ENCODE results near the gene HOXA13. TPM values are rescaled to one million over a fixed set of nuclear protein-coding genes. Genes with fewer than 3 reads are reported as not detected.

The HOXA13 gene
- total RNA-seq, 2 experiments from 2014 or later: 0.32 to 0.54 TPM

DNA sequence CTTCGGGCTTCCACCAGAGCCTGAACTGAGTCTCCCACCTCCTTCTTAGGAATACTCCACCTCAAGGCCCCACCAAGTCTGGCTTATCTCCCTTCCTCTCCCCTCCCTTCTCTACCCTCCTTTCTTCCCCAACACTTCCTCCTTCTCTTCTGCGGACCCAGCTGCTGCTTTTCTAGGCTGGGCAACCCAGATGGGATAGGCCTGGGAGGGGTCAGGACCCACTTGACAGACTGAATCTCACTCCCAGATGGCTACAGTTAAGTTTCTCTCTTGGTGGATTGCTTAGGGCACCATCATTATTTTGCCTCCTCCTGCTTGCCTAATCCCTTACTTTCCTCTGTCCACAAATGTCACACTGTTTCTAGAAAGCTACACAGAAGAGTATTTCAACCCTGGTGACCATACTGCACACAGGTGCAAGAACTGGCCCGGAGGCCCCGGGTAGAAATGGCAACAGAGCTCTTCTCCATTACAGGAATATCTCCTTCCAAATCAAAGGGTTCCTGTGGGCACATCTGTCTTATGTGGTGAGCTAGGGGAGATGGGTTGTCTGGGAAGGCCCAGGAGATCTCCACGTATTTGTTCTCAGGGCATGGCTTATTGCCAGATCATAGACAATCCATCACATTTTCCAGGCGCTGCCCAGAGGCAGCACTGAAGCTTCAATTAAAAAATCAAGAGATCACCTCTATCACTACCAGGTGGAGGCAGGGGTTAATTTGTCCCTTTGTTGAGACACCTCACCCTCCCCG lies 9.7 kb downstream of the HOXA13 start:
- Histone ChIP-seq H3K4me3 (ENCODE audit: low read depth, low read length, poor library complexity, severe bottlenecking) (no peak overlapping the region), H3K4me2 (ENCODE audit: low read length) (no peak overlapping the region), H3K27ac (ENCODE audit: low read depth, low read length, poor library complexity, severe bottlenecking) (no peak overlapping the region), H3K4me1 (ENCODE audit: insufficient read depth, low read length, poor library complexity, severe bottlenecking) (no peaks in the 10 kb centered on the region), H4K20me1 (ENCODE audit: insufficient read depth, low read length) (no peaks in the 10 kb centered on the region), H2AFZ (ENCODE audit: low read length) (no peak overlapping the region), H3K79me2 (ENCODE audit: insufficient read depth, low read depth, low read length) (no peaks in the 10 kb centered on the region), H3K9me3 (ENCODE audit: low read length) (no peaks in the 10 kb centered on the region), H3K36me3 (ENCODE audit: insufficient read depth, low read length) (no peaks in the 10 kb centered on the region), H3K9me2 (ENCODE audit: insufficient read depth, low read length) (no peaks in the 10 kb centered on the region)
- DNase-seq (ENCODE audit: low spot score): no peak
- no TSS peak for BruUV-seq (replicated peaks)
- intact Hi-C loops (cut with micrococcal nuclease; ENCODE audit: unreplicated experiment): loop anchor here (10.0 kb wide), 2 partner anchors 475 to 835 kb away; partner anchors contain the start of gene HIBADH
- POLR2A ChIA-PET: no interaction called here
- CTCF ChIA-PET (ENCODE audit: unreplicated experiment): no interaction called here
- TF ChIP-seq, protein P1, sequence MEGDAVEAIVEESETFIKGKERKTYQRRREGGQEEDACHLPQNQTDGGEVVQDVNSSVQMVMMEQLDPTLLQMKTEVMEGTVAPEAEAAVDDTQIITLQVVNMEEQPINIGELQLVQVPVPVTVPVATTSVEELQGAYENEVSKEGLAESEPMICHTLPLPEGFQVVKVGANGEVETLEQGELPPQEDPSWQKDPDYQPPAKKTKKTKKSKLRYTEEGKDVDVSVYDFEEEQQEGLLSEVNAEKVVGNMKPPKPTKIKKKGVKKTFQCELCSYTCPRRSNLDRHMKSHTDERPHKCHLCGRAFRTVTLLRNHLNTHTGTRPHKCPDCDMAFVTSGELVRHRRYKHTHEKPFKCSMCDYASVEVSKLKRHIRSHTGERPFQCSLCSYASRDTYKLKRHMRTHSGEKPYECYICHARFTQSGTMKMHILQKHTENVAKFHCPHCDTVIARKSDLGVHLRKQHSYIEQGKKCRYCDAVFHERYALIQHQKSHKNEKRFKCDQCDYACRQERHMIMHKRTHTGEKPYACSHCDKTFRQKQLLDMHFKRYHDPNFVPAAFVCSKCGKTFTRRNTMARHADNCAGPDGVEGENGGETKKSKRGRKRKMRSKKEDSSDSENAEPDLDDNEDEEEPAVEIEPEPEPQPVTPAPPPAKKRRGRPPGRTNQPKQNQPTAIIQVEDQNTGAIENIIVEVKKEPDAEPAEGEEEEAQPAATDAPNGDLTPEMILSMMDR (conservative IDR thresholded peaks at IDR 0.05; ENCODE audit: low read length): no peak
- TF ChIP-seq EZH2phosphoT487 (IDR thresholded peaks at IDR 0.05; ENCODE audit: borderline replicate concordance, low read depth, low read length): no peak

GRCh38 chr7:27189295-27189996 lies 10.4 kb downstream of the HOXA13 start:
- TF ChIP-seq EZH2phosphoT487 (IDR thresholded peaks at IDR 0.05; ENCODE audit: borderline replicate concordance, low read depth, low read length): no peak
- TF ChIP-seq, protein P1 (conservative IDR thresholded peaks at IDR 0.05; ENCODE audit: low read length): no peak
- DNase-seq (ENCODE audit: low spot score): no peak
- intact Hi-C loops (cut with micrococcal nuclease; ENCODE audit: unreplicated experiment): no loop called here
- ChIA-PET POLR2A (no interaction called here), CTCF (ENCODE audit: unreplicated experiment) (no interaction called here)
- Histone ChIP-seq H3K9me3 (ENCODE audit: low read length) (no peaks in the 10 kb centered on the region), H3K4me1 (ENCODE audit: insufficient read depth, low read length, poor library complexity, severe bottlenecking) (no peaks in the 10 kb centered on the region), H3K79me2 (ENCODE audit: insufficient read depth, low read depth, low read length) (no peaks in the 10 kb centered on the region), H3K9me2 (ENCODE audit: insufficient read depth, low read length) (no peaks in the 10 kb centered on the region), H3K27ac (ENCODE audit: low read depth, low read length, poor library complexity, severe bottlenecking) (no peak overlapping the region), H3K4me3 (ENCODE audit: low read depth, low read length, poor library complexity, severe bottlenecking) (no peak overlapping the region), H3K4me2 (ENCODE audit: low read length) (no peak overlapping the region), H3K36me3 (ENCODE audit: insufficient read depth, low read length) (no peaks in the 10 kb centered on the region), H2AFZ (ENCODE audit: low read length) (no peak overlapping the region), H4K20me1 (ENCODE audit: insufficient read depth, low read length) (no peaks in the 10 kb centered on the region)
- no TSS peak for BruUV-seq (replicated peaks)

Measured in OCI-LY7 (cell line).